WTC11 (cell line): ENCODE measurements around the gene CFAP57. TPM values are rescaled to one million over a fixed set of nuclear protein-coding genes. Genes with fewer than 3 reads are reported as not detected.

Experiments
- ATAC-seq: fragments of 200-7000 bp; cut with Tn5 transposase; 2 replicates; pipeline ENCODE4 v1.10.0; 2021; ENCODE audit warnings: mild to moderate bottlenecking, moderate library complexity
- CTCF ChIA-PET: fragments of 300-600 bp; sonication (Branson Sonifier 250); formaldehyde crosslinking; loops from one replicate; lab custom pipeline; 2021; ENCODE audit warnings: antibody characterized with exemption; lab: Charles Lee
- POLR2A ChIA-PET: fragments of 350-600 bp; sonication (Branson Sonifier 250); formaldehyde crosslinking; loops from one replicate; lab custom pipeline; 2021; ENCODE audit warnings: antibody characterized with exemption; lab: Charles Lee
- DNase-seq: peaks from one replicate; pipeline ENCODE4 v3.0.0; 2021; ENCODE audit warnings: low spot score
- H3K27ac Mint-ChIP-seq: 2 replicates; pipeline ENCODE4 v1.8.0; 2021; ENCODE audit warnings: mixed read lengths
- H3K27me3 Mint-ChIP-seq: 2 replicates; pipeline ENCODE4 v1.8.0; 2021; ENCODE audit warnings: low read depth, mild to moderate bottlenecking, moderate library complexity, mixed read lengths
- H3K36me3 Mint-ChIP-seq: 2 replicates; pipeline ENCODE4 v1.8.0; 2021; ENCODE audit warnings: mixed read lengths
- H3K4me1 Mint-ChIP-seq: 2 replicates; pipeline ENCODE4 v1.8.0; 2022; ENCODE audit warnings: mixed read lengths
- H3K4me3 Mint-ChIP-seq: 2 replicates; pipeline ENCODE4 v1.8.0; 2021; ENCODE audit warnings: mild to moderate bottlenecking, moderate library complexity, mixed read lengths
- H3K9me3 Mint-ChIP-seq: 2 replicates; pipeline ENCODE4 v1.8.0; 2021; ENCODE audit warnings: mixed read lengths
- E2F1 ChIP-seq: sonication (generic); formaldehyde crosslinking; IDR thresholded peaks from 2 replicates; pipeline ENCODE4 v1.8.0; 2022; ENCODE audit warnings: mild to moderate bottlenecking, missing genetic modification reagents
- HMGA2 ChIP-seq: fragments of 250-450 bp; sonication (Bioruptor Pico); IDR thresholded peaks from 2 replicates; pipeline ENCODE4 v1.4.0; 2021; ENCODE audit warnings: mild to moderate bottlenecking, moderate library complexity
- NFYB ChIP-seq: sonication (generic); formaldehyde crosslinking; conservative IDR thresholded peaks from 2 replicates; pipeline ENCODE4 v1.8.0; 2022; ENCODE audit warnings: low read depth, missing genetic modification reagents
- ZNF121 ChIP-seq: sonication (generic); formaldehyde crosslinking; IDR thresholded peaks from 2 replicates; pipeline ENCODE4 v1.8.0; 2023; ENCODE audit warnings: missing genetic modification reagents
- ZNF219 ChIP-seq: sonication (generic); formaldehyde crosslinking; IDR thresholded peaks from 2 replicates; pipeline ENCODE4 v1.8.0; 2023; ENCODE audit warnings: missing genetic modification reagents, mild to moderate bottlenecking, borderline replicate concordance
- microRNA-seq: library from miRNA; unstranded; fragments of <30 nt; microRNA quantifications from one replicate; pipeline ENCODE4 v1.2.0, GENCODE V29; 2022; ENCODE audit warnings: borderline number of aligned reads
- total RNA-seq: library from RNA; stranded (reverse); gene quantifications from 3 replicates; pipeline ENCODE4 v1.2.3, GENCODE V29; 2021

The CFAP57 gene
- total RNA-seq, 1 experiment from 2014 or later, result 0.42 TPM

GRCh38 chr1:43302721-43303470, 130.8 kb downstream of the CFAP57 start:
- no peak for ATAC-seq

GRCh38 chr1:43303471-43304313, 131.6 kb downstream of the CFAP57 start:
- H3K27ac Mint-ChIP-seq, result no peak overlapping the region
- TF ChIP-seq HMGA2 (CRISPR knock-in tag) (no peak), ZNF121 (CRISPR knock-in tag) (peak; percentile 73)
- TF ChIP-seq, all 79 proteins: peak for 1
- POLR2A ChIA-PET, result no interaction called here
- DNase-seq (no peak), ATAC-seq (no peak)
- H3K27me3 Mint-ChIP-seq, result no peaks in the 10 kb centered on the region; the same call in 1 of the 2 replicates
- H3K4me1 Mint-ChIP-seq, result peaks cover 13% of the 10 kb centered on the region
- H3K9me3 Mint-ChIP-seq, result no peaks in the 10 kb centered on the region
- no peak overlapping the region for H3K4me3 Mint-ChIP-seq
- CTCF ChIA-PET, result interaction anchor here (0.7 to 1.0 kb wide), 3 partner anchors 18 to 110 kb away, joined by 3 read pairs; partner anchors contain the start of genes C1orf210 and CDC20
- no peaks in the 10 kb centered on the region for H3K36me3 Mint-ChIP-seq

More at GRCh38 chr1:43302721-43303470, 130.8 kb downstream of the CFAP57 start:
- Mint-ChIP-seq H3K4me1 (peaks cover 17% of the 10 kb centered on the region), H3K4me3 (no peak overlapping the region), H3K27me3 (no peaks in the 10 kb centered on the region), H3K9me3 (no peaks in the 10 kb centered on the region), H3K27ac (no peak overlapping the region), H3K36me3 (no peaks in the 10 kb centered on the region)
- DNase-seq, result no peak
- TF ChIP-seq ZNF219 (CRISPR knock-in tag) (no peak), NFYB (CRISPR knock-in tag) (no peak), E2F1 (CRISPR knock-in tag) (no peak)
- POLR2A ChIA-PET, result no interaction called here
- CTCF ChIA-PET, result interaction anchor here (0.7 to 1.0 kb wide), 3 partner anchors 17 to 111 kb away, joined by 3 read pairs; partner anchors contain the start of genes C1orf210 and CDC20

Small RNAs within 50 kb of the gene (microRNA-seq; reads per million reads assigned to microRNA genes)
- gene MIR6733, result not detected

Other genes starting within 250 kb of the CFAP57 start
- 215 to 415 TPM (median 396 TPM) in 3 replicates for gene SLC2A1, start 213.5 kb upstream of the CFAP57 start, total RNA-seq
- gene EBNA1BP2, start within 50 bp of the CFAP57 start, total RNA-seq, result 66.7 to 93.7 TPM (median 67.7 TPM) in 3 replicates
- gene TMEM125, start 97.7 kb downstream of the CFAP57 start, total RNA-seq, result 21.5 to 27.8 TPM (median 25.1 TPM) in 3 replicates
- 11.7 to 14.0 TPM (median 12.8 TPM) in 3 replicates for gene C1orf210, start 113.3 kb downstream of the CFAP57 start, total RNA-seq
- 2.5 to 3.7 TPM (median 2.6 TPM) in 3 replicates for gene TIE1, start 128.7 kb downstream of the CFAP57 start, total RNA-seq
- 0.15 to 0.44 TPM (median 0.21 TPM) in 3 replicates for gene MPL, start 165.5 kb downstream of the CFAP57 start, total RNA-seq
- 246 to 280 TPM (median 265 TPM) in 3 replicates for gene CDC20, start 186.7 kb downstream of the CFAP57 start, total RNA-seq
- 22.6 to 26.6 TPM (median 24.1 TPM) in 3 replicates for gene ELOVL1, start 195.7 kb downstream of the CFAP57 start, total RNA-seq
- gene MED8, start 217.5 kb downstream of the CFAP57 start, total RNA-seq, result 17.7 to 19.5 TPM (median 18.0 TPM) in 3 replicates
- 20.2 to 28.4 TPM (median 21.5 TPM) in 3 replicates for gene SZT2, start 217.6 kb downstream of the CFAP57 start, total RNA-seq